ENCODE data around the gene ANO9. TPM values are rescaled to one million over a fixed set of nuclear protein-coding genes. Genes with fewer than 3 reads are reported as not detected.

The ANO9 gene
- total RNA-seq, 1 donor from 2014 or later = 1.9 TPM

- H3K9me3 Mint-ChIP-seq (ENCODE audit: unreplicated experiment) = no peaks in the 10 kb centered on the region
- Histone ChIP-seq H3K4me2 (ENCODE audit: low read length) (no peak overlapping the region), H4K20me1 (ENCODE audit: insufficient read depth, low read length) (peaks cover 30% of the 10 kb centered on the region), H3K4me3 (ENCODE audit: insufficient read depth, low read depth, low read length) (no peak overlapping the region), H3K79me2 (ENCODE audit: insufficient read depth, low read length) (peaks cover 61% of the 10 kb centered on the region), H3K4me1 (ENCODE audit: insufficient read depth, low read length) (no peaks in the 10 kb centered on the region), H3K9ac (ENCODE audit: low read length) (no peak overlapping the region), H3K9me3 (ENCODE audit: insufficient read depth, low read depth, low read length) (no peaks in the 10 kb centered on the region), H2AFZ (ENCODE audit: low read depth, low read length) (no peak overlapping the region), H3K27me3 (ENCODE audit: insufficient read depth, low read length) (no peaks in the 10 kb centered on the region), H3K27ac (ENCODE audit: low read depth, low read length) (no peak overlapping the region), H3K36me3 (ENCODE audit: insufficient read depth, low read length) (no peaks in the 10 kb centered on the region)
- H3K27me3 Mint-ChIP-seq (ENCODE audit: low read depth, unreplicated experiment) = no peaks in the 10 kb centered on the region
- H3K4me1 Mint-ChIP-seq (ENCODE audit: low read depth, unreplicated experiment) = peaks cover 4% of the 10 kb centered on the region
- FAIRE-seq = no peak
- no peak overlapping the region for H3K4me3 Mint-ChIP-seq (ENCODE audit: unreplicated experiment)
- H3K27ac Mint-ChIP-seq (ENCODE audit: unreplicated experiment) = no peak overlapping the region
- H3K36me3 Mint-ChIP-seq (ENCODE audit: low read depth, unreplicated experiment) = peaks cover 4% of the 10 kb centered on the region
- no peak for TF ChIP-seq EZH2 (IDR thresholded peaks at IDR 0.05; ENCODE audit: insufficient read depth, low read length)
- no peak for TF ChIP-seq CTCF (IDR thresholded peaks at IDR 0.05; ENCODE audit: insufficient read depth, low read depth, low read length)
- peak; percentile 24 for DNase-seq (ENCODE audit: low read depth)
These were observed 18.8 kb upstream of the ANO9 start for GRCh38 chr11:460331-461199.

GRCh38 chr11:459511-460220 lies 17.9 kb upstream of the ANO9 start:
- Histone ChIP-seq H4K20me1 (ENCODE audit: insufficient read depth, low read length) (peaks cover 39% of the 10 kb centered on the region), H2AFZ (ENCODE audit: low read depth, low read length) (no peak overlapping the region), H3K4me3 (ENCODE audit: insufficient read depth, low read depth, low read length) (no peak overlapping the region), H3K79me2 (ENCODE audit: insufficient read depth, low read length) (peaks cover 70% of the 10 kb centered on the region), H3K9me3 (ENCODE audit: insufficient read depth, low read depth, low read length) (no peaks in the 10 kb centered on the region), H3K4me2 (ENCODE audit: low read length) (no peak overlapping the region), H3K4me1 (ENCODE audit: insufficient read depth, low read length) (no peaks in the 10 kb centered on the region), H3K9ac (ENCODE audit: low read length) (no peak overlapping the region), H3K27ac (ENCODE audit: low read depth, low read length) (no peak overlapping the region), H3K27me3 (ENCODE audit: insufficient read depth, low read length) (no peaks in the 10 kb centered on the region), H3K36me3 (ENCODE audit: insufficient read depth, low read length) (no peaks in the 10 kb centered on the region)
- TF ChIP-seq EZH2 (IDR thresholded peaks at IDR 0.05; ENCODE audit: insufficient read depth, low read length) = no peak
- TF ChIP-seq CTCF (IDR thresholded peaks at IDR 0.05; ENCODE audit: insufficient read depth, low read depth, low read length) = no peak
- H3K27me3 Mint-ChIP-seq (ENCODE audit: low read depth, unreplicated experiment) = no peaks in the 10 kb centered on the region
- H3K4me3 Mint-ChIP-seq (ENCODE audit: unreplicated experiment) = no peak overlapping the region
- no peak overlapping the region for H3K27ac Mint-ChIP-seq (ENCODE audit: unreplicated experiment)
- H3K9me3 Mint-ChIP-seq (ENCODE audit: unreplicated experiment) = peaks cover 2% of the 10 kb centered on the region
- FAIRE-seq (no peak), DNase-seq (ENCODE audit: low read depth) (no peak)
- H3K4me1 Mint-ChIP-seq (ENCODE audit: low read depth, unreplicated experiment) = peaks cover 4% of the 10 kb centered on the region
- H3K36me3 Mint-ChIP-seq (ENCODE audit: low read depth, unreplicated experiment) = peaks cover 9% of the 10 kb centered on the region
